H1 (cell line): ENCODE measurements around the gene LRRC8D. TPM values are rescaled to one million over a fixed set of nuclear protein-coding genes. Genes with fewer than 3 reads are reported as not detected.

ENCODE experiments used
- CBX5 ChIP-seq: fragments of 300-800, 300-1000 bp; sonication (generic); IDR thresholded peaks from 2 replicates; pipeline ENCODE4 v1.7.1; 2016; ENCODE audit warnings: antibody characterized with exemption, low read length, low read depth
- CTBP2 ChIP-seq: IDR thresholded peaks from 2 replicates; pipeline ENCODE4 v1.7.0; 2011; ENCODE audit warnings: borderline replicate concordance, mild to moderate bottlenecking, moderate library complexity, mixed read lengths, low read length; ENCODE audit not compliant: insufficient read depth, insufficient read length
- E2F6 ChIP-seq: IDR thresholded peaks from 2 replicates; pipeline ENCODE4 v1.6.1; 2012; ENCODE audit warnings: inconsistent platforms
- EGR1 ChIP-seq: IDR thresholded peaks from 2 replicates; pipeline ENCODE4 v1.6.1; 2011; ENCODE audit warnings: low read depth, low read length, borderline replicate concordance
- GTF2F1 ChIP-seq: IDR thresholded peaks from 2 replicates; pipeline ENCODE4 v1.6.1; 2012; ENCODE audit warnings: low read depth, low read length, improper control_type of control experiment, borderline replicate concordance
- JUN ChIP-seq: IDR thresholded peaks from 2 replicates; pipeline ENCODE4 v1.6.1; 2011; ENCODE audit warnings: low read depth, mild to moderate bottlenecking, improper control_type of control experiment, low read length
- KDM4A ChIP-seq: IDR thresholded peaks from one replicate; pipeline ENCODE4 v1.7.1; 2012; ENCODE audit warnings: low read depth, mild to moderate bottlenecking, moderate library complexity, low read length, inconsistent platforms; ENCODE audit not compliant: severe bottlenecking
- MAX ChIP-seq: IDR thresholded peaks from 2 replicates; pipeline ENCODE4 v1.6.1; 2012; ENCODE audit warnings: inconsistent platforms
- NRF1 ChIP-seq: IDR thresholded peaks from 2 replicates; pipeline ENCODE4 v1.6.1; 2011; ENCODE audit warnings: mild to moderate bottlenecking, low read depth, low read length, improper control_type of control experiment
- POU5F1 ChIP-seq: IDR thresholded peaks from 2 replicates; pipeline ENCODE4 v1.6.1; 2011; ENCODE audit warnings: low read depth, mild to moderate bottlenecking, low read length, moderate library complexity
- RAD21 ChIP-seq, 2 experiments: IDR thresholded peaks in 1 of 2; conservative IDR thresholded peaks in 1 of 2; 2 replicates each; pipeline ENCODE4 v1.6.1; 2011; ENCODE audit warnings: low read depth in 2 of 2, low read length in 2 of 2, improper control_type of control experiment in 1 of 2, inconsistent platforms in 1 of 2, mild to moderate bottlenecking in 1 of 2, moderate library complexity in 1 of 2
- RBBP5 ChIP-seq: IDR thresholded peaks from 2 replicates; pipeline ENCODE4 v1.7.1; 2012; ENCODE audit warnings: low read depth, mild to moderate bottlenecking, inconsistent platforms, low read length, moderate library complexity, borderline replicate concordance
- RFX5 ChIP-seq: IDR thresholded peaks from 2 replicates; pipeline ENCODE4 v1.6.1; 2011; ENCODE audit warnings: low read depth, low read length, improper control_type of control experiment, borderline replicate concordance
- SIN3A ChIP-seq, 2 experiments: IDR thresholded peaks in 1 of 2; conservative IDR thresholded peaks in 1 of 2; 2 replicates each; pipeline ENCODE4 v1.6.1; 2011 to 2012; ENCODE audit warnings: low read length in 2 of 2, improper control_type of control experiment in 1 of 2, low read depth in 1 of 2, mild to moderate bottlenecking in 1 of 2
- SP1 ChIP-seq: IDR thresholded peaks from 2 replicates; pipeline ENCODE4 v1.6.1; 2011; ENCODE audit warnings: low read depth, low read length
- SP2 ChIP-seq: IDR thresholded peaks from 2 replicates; pipeline ENCODE4 v1.6.1; 2012; ENCODE audit warnings: mild to moderate bottlenecking, low read length, inconsistent platforms
- TAF1 ChIP-seq: IDR thresholded peaks from 2 replicates; pipeline ENCODE4 v1.6.1; 2011; ENCODE audit warnings: mild to moderate bottlenecking, low read depth, low read length
- TAF7 ChIP-seq: optimal IDR thresholded peaks from 2 replicates; pipeline ENCODE3; 2011; ENCODE audit warnings: low read depth, mild to moderate bottlenecking, inconsistent platforms, low read length, moderate library complexity, borderline replicate concordance
- USF2 ChIP-seq: IDR thresholded peaks from 2 replicates; pipeline ENCODE4 v1.6.1; 2011; ENCODE audit warnings: low read length, improper control_type of control experiment
- YY1 ChIP-seq: IDR thresholded peaks from 2 replicates; pipeline ENCODE4 v1.6.1; 2011; ENCODE audit warnings: low read depth, mild to moderate bottlenecking, low read length
- polyA plus RNA-seq, 7 experiments: library from polyadenylated mRNA; depleted of rRNA in 3 of 7; stranded (reverse) in 5 of 7; unstranded in 2 of 7; fragments of >200 nt in 5 of 7; fragments of 200-250 nt in 2 of 7; gene quantifications; 1 replicate in 5 of 7; 2 replicates in 1 of 7; 4 replicates in 1 of 7; pipeline versions ENCODE4 v1.2.1 to v1.2.3, GENCODE V29; 2011 to 2013; ENCODE audit warnings: missing spikeins in 2 of 7, mixed read lengths in 2 of 7
- total RNA-seq: library from RNA; stranded (reverse); fragmentation: NEBNext Ultra II Directional; extraction: Animal tissue kit (Norgen Biotek cat#: 25700); gene quantifications from 2 replicates; pipeline ENCODE4 v1.2.1, GENCODE V29; 2021

The LRRC8D gene
- total and polyA plus RNA-seq, 2 of the 8 experiments (the other 6 are each of a cell fraction or from before 2014, with no cell fraction given): 42.0 to 58.5 TPM

- TF ChIP-seq TAF7: peak; percentile 67
- TF ChIP-seq RBBP5: no peak
- no peak for TF ChIP-seq SP2
- peak; percentile 43; the same call in 1 of the 2 replicates for TF ChIP-seq YY1
- TF ChIP-seq USF2: peak; percentile 91
- TF ChIP-seq POU5F1: no peak
- TF ChIP-seq EGR1: no peak
- TF ChIP-seq RAD21 (IDR thresholded peaks at IDR 0.05 in 1 of 2, conservative IDR thresholded peaks at IDR 0.05 in 1 of 2; ENCODE audit: low read depth in 2 of 2, low read length in 2 of 2): 0 out of 4 replicates have a peak, but pooled peaks of 1 of the 2 experiments have one; percentile 12
- TF ChIP-seq GTF2F1: 0 out of 2 replicates have a peak, but pooled peaks have one; percentile 28
- peak; percentile 91 for TF ChIP-seq E2F6
- TF ChIP-seq CBX5: no peak
- TF ChIP-seq CTBP2: no peak
- TF ChIP-seq KDM4A: no peak
- TF ChIP-seq SIN3A (conservative IDR thresholded peaks at IDR 0.05 in 1 of 2, IDR thresholded peaks at IDR 0.05 in 1 of 2; ENCODE audit: low read depth in 1 of 2, low read length in 2 of 2): no peak
- TF ChIP-seq RFX5: no peak
- no peak for TF ChIP-seq JUN
- TF ChIP-seq MAX: peak; percentile 93
- TF ChIP-seq TAF1: peak; percentile 89
- peak; percentile 3; the same call in 1 of the 2 replicates for TF ChIP-seq NRF1
- 0 out of 2 replicates have a peak, but pooled peaks have one; percentile 14 for TF ChIP-seq SP1
These were observed at the start of gene LRRC8D (continued) for GRCh38 chr1:89820422-89821321.
